RCC 7860 (cell line): ENCODE results near the gene WDCP.
"Not testable (repeated sequence)": the region's sequence is repeated elsewhere in the genome, so short reads cannot be mapped to it uniquely, and the experiment has no call there.

Experiments
- DNase-seq: peaks from one replicate; pipeline ENCODE4 v3.0.0-alpha.2; 2015; ENCODE audit warnings: low spot score
- FAIRE-seq: peaks from 2 replicates; lab custom pipeline; 2012; peaks lifted over from hg19 to GRCh38; lab: Jason Lieb, UNC

The WDCP gene

GRCh38 chr2:24022975-24023575, 24.1 kb downstream of the WDCP start:
- FAIRE-seq, result no peak
- no peak for DNase-seq

DNA sequence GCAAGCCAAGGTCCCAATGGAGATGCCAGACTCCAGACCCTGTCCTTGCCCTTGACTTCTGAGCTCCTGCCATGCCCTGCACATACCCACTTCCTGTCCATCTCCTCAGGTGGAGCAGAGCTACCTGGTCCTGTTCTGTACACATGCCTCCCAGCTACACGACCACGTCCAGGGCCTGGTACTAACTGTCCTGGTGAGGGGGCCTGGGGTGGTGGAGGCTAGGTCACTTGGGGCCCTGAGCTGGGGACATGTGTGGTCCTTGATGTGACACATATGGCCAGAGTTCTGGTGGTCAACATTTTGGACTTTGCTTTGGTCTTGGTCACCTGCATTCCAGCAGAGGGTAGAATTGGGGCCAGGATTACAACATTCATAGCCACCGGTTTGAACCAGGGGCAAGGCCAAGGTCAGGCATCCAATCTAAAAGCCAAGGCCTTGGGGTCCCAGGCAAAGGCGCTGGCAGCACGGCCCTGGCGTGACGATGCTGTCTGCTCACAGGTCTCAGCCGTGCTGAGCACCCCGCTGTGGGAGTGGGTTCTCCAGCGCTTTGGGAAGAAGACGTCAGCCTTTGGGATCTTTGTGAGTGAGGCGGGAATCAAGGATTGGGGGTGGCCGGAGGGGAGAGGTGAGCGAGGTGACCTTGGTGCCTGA, 24.7 kb downstream of the WDCP start:
- DNase-seq, result no peak
- no peak for FAIRE-seq

- no peak for FAIRE-seq
- DNase-seq, result no peak
Observed at GRCh38 chr2:24021122-24021998, 25.8 kb downstream of the WDCP start.

DNA sequence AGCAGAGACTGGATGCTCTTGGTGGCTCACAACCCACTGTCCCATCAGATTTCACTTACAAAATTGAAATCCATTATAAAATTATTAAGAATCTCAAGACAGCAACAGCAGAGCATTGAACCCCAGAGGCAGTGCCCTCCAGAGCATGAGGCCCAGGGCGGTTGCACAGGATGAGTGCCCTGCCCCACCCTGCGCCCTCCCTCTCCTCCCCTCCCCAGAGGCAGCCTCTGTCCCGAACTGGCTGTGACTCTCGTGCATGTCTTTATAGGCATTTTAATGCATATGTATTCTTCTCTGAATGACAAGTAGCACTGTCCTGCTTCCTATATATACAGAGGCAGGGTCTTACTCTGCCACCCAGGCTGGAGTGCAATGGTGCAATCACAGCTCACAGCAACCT, 26.9 kb downstream of the WDCP start:
- no peak for FAIRE-seq
- no peak for DNase-seq

- no peak for FAIRE-seq
- no peak for DNase-seq
Observed at GRCh38 chr2:24019729-24020128, 27.5 kb downstream of the WDCP start.

- no peak for DNase-seq
- FAIRE-seq, result no peak
Observed at GRCh38 chr2:24018241-24018640, 28.9 kb downstream of the WDCP start.

DNA sequence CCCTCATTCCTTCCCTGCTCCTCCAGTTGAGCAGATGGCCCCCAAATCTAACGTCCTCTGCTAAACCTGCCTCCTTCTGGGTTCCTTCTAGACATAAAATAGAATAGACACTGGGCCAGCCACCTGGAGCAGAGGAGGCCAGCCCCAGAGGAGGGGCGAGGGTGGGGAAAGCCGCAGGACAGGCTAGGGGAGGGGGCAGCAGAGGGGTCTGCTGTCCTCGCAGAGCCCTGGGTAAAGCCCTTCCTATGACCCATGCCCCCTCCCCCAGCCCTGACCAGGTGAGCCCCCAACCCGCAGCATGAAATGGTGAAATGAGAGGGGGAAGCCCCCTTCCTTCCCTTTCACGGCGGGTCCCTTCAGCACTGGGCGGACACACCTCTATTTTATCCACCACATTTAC, 29.5 kb downstream of the WDCP start:
- no peak for FAIRE-seq

DNA sequence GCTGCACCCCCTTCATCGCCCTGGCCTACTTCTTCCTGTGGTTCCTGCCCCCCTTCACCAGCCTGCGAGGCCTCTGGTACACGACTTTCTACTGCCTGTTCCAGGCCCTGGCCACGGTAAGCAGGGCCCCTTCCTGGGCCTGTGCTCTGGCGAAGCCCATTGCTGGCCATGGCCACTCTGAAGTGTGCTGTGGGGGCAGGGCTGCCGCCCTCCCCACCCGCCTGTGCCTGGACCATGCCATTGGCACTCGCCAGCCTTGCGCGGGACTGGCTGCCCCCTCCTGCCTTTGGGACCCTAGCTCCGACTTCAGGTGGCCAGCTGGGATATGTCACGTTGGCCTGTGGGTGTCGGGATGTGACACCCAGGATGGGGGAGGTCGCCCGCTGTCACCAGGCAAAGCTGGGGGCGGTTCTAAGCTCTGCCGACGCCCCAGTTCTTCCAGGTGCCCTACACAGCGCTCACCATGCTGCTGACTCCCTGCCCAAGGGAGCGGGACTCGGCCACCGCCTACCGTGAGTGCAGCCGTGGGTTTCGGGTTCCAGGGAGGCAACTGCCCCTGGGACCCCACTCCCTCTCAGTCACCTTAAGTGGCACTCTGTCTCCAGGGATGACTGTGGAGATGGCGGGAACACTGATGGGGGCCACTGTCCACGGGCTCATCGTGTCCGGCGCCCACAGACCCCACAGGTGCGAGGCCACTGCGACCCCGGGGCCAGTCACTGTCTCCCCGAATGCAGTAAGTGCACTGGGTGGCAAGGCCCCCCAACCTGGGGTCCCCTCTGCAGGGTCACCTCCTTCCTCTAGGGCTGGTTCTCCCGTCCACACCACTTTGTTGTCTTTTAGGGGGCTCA, 30.1 kb downstream of the WDCP start:
- FAIRE-seq, result no peak

More for the DNA sequence above, 29.5 kb downstream of the WDCP start:
- no peak for DNase-seq

DNA sequence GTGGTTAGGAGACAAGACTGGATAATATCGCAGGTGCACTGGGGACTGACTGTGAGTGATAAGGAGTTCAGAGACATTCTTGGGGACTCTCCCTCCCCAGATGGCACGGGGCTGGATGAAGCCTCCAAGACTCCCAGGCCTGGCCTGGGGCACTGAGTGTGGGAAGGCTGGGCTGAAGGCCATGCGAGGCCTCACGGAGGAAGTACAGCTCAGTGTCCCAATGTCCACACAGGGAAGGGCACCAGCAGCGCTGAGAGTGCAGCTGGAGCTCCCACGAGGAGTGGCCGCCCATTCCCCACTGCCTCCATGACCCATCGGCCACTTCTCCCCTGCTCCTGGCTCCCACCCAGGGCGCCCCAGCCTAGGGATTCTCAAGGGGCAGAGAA, 30.8 kb downstream of the WDCP start:
- FAIRE-seq (no peak), DNase-seq (no peak)

More for the DNA sequence above, 30.1 kb downstream of the WDCP start:
- DNase-seq, result no peak

DNA sequence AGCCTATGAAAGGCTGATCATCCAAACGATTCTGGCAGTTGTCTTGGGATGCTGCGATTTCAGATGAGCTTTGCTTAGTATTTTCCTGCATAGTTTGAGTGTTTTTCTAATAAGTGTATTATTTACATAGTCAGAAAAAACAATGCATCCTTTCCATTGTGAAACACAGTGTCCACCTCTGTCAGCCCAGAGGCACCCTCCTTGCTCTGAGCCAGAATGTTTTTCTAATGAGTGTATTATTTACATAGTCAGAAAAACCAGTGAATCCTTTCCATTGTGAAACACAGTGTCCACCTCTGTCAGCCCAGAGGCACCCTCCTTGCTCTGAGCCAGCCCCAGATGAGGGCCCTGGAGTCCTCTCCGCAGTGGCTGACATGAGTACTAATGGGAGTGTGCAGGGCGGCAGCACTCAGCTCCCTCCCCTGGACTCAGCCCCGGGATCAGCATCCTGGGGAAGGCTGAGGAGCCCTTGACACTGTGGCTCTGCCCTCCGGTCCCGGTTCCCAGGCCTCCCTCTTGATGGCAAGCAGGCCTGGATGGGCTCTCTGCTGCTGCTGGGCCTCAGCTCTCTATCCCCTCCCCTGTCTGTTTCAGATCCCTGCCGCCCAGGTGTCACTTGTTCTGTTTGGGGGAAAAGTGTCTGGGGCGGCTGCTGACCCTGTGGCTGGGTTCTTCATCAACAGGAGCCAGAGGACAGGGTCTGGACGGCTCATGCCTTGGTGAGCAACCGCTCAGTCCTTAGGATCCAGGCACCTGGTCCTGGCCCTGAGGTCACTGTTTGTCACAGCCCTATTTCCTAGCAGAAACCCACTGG, 31.4 kb downstream of the WDCP start:
- FAIRE-seq, result no peak
- DNase-seq, result peak; percentile 64

DNA sequence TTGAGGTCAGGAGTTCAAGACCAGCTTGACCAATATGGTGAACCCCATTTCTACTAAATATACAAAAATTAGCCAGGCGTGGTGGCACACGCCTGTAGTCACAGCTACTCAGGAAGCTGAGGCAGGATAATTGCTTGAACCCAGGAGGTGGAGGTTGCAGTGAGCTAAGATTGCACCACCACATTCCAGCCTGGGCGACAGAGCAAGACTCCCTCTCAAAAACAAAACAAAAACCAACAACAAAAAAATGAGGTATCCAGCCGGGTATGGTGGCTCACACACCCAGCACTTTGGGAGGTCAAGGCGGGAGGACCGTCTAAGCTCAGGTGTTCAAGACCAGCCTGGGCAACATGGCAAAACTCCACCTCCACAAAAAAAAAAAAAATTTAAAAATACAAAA, 32.3 kb downstream of the WDCP start:
- FAIRE-seq, DNase-seq: not testable (repeated sequence)

GRCh38 chr2:24012521-24013188, 34.5 kb downstream of the WDCP start:
- DNase-seq (no peak), FAIRE-seq (no peak)

GRCh38 chr2:24011250-24012104, 35.7 kb downstream of the WDCP start:
- FAIRE-seq (no peak), DNase-seq (no peak)

DNA sequence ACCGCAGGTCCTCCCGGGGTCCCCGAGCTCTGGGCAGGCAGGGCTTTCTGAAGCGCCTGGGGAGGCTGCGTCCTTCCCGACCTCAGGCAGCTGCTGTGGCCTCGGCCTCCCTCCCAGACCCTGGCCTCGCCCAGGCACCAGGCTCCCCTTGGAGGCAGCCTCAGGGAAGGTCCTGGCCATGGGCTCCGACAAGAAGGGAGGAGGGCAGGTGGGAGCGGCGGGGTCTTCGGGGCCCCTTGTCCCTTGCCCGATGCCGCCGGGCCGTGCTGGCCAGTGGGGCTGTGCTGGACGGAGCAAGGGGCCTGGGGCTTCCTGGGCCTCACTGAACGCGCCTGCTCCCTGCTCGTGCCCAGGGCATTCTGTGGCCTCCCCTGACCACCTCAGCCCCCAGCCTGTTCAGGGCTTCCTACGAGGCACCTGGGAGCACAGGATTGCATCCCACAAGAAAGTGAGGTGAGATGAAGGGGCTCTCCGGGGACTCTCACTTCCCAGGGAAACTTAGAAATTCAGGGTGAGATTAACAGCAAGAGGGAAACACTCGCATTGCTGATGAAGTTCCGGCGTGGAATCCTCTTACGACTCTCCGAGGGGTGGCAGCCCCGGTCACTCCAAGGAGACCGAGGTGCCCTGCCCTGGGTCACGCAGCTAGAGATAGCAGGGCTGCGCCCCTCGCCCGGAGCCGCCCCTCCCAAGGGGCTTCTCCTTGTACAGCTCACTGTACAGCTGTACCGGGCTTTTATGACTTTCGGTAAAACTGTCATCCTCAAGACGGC, 36.5 kb downstream of the WDCP start:
- FAIRE-seq, result no peak

DNA sequence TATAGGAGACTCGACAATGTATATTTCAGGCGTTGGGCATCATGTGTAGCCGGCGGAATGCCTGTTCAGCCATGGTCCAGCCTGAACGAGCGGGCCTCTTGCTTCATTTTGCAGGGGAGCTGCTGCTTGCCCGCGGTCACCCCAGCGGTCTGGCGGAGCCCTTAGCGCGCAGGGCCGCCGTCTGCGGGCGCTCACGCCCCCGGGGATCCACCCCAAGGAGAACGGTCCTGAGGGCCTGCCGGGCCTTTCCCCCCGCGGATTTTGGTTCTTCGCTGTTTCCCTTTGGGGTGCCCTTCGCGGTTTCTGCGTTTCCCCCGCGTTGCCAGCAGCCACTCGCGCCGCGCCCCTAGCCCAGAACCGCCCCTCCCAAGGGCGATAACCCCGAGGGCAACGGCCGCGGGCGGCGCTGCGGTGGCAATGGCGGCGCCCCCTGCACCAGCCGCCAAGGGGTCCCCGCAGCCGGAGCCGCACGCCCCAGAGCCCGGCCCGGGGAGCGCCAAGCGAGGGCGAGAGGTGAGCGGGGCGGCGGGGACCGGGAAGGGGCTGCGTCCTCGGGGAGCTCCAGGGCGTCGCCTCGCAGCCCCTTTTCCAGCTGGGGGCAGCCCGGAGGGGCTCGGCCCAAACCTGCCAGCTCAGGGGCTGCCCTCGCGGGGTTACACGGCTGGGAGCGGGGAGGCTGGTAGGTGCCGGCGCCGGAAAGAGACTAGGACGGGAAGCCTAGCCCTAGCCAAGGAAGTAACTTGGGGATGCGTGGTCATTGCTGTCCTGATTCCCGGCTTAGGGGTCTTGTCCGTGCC, 37.3 kb downstream of the WDCP start, which contains the start of gene MFSD2B:
Gene MFSD2B, plus strand, starts transcription at position 406 of the 797 bp plus-strand sequence. Its CDS starts 12 bp downstream, at position 418.
- no peak for DNase-seq
- FAIRE-seq, result no peak

More for the DNA sequence above, 36.5 kb downstream of the WDCP start:
- no peak for DNase-seq

GRCh38 chr2:24009367-24009679, 37.9 kb downstream of the WDCP start:
- FAIRE-seq (no peak), DNase-seq (no peak)
